Measurements from ENCODE around the gene ALKBH5. TPM values are rescaled to one million over a fixed set of nuclear protein-coding genes. Genes with fewer than 3 reads are reported as not detected.

The ALKBH5 gene
- total RNA-seq, 1 experiment from 2014 or later = 119 TPM

GRCh38 chr17:18252160-18252559 is 68.5 kb downstream of the ALKBH5 start:
- H3K27ac ChIP-seq (ENCODE audit: low read depth, low read length, poor library complexity, severe bottlenecking) = no peak overlapping the region
- ChIA-PET POLR2A (ENCODE audit: low non-redundant PET) (no interaction called here), CTCF (no interaction called here)
- TF ChIP-seq, protein P1, sequence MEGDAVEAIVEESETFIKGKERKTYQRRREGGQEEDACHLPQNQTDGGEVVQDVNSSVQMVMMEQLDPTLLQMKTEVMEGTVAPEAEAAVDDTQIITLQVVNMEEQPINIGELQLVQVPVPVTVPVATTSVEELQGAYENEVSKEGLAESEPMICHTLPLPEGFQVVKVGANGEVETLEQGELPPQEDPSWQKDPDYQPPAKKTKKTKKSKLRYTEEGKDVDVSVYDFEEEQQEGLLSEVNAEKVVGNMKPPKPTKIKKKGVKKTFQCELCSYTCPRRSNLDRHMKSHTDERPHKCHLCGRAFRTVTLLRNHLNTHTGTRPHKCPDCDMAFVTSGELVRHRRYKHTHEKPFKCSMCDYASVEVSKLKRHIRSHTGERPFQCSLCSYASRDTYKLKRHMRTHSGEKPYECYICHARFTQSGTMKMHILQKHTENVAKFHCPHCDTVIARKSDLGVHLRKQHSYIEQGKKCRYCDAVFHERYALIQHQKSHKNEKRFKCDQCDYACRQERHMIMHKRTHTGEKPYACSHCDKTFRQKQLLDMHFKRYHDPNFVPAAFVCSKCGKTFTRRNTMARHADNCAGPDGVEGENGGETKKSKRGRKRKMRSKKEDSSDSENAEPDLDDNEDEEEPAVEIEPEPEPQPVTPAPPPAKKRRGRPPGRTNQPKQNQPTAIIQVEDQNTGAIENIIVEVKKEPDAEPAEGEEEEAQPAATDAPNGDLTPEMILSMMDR (conservative IDR thresholded peaks at IDR 0.05; ENCODE audit: low read depth, low read length) = no peak
- no peak for TF ChIP-seq EZH2 (IDR thresholded peaks at IDR 0.05; ENCODE audit: borderline replicate concordance, low read depth, low read length, poor library complexity, severe bottlenecking)
- H3K27me3 ChIP-seq (replicated peaks; ENCODE audit: insufficient read depth, low read depth, low read length, poor library complexity) = no peaks in the 10 kb centered on the region
- intact Hi-C loops (cut with micrococcal nuclease; ENCODE audit: unreplicated experiment) = no loop called here
- peaks cover 37% of the 10 kb centered on the region for H3K36me3 ChIP-seq (ENCODE audit: insufficient read depth, low read length, poor library complexity, severe bottlenecking)
- H3K4me3 ChIP-seq (ENCODE audit: low read depth, low read length, poor library complexity, severe bottlenecking) = no peak overlapping the region
- BruUV-seq (replicated peaks) = no TSS peak
- no peaks in the 10 kb centered on the region for H3K9me3 ChIP-seq (ENCODE audit: low read depth, low read length, poor library complexity, severe bottlenecking)
- DNase-seq (ENCODE audit: low spot score) = no peak
- H3K4me1 ChIP-seq (ENCODE audit: insufficient read depth, low read length, poor library complexity, severe bottlenecking) = no peaks in the 10 kb centered on the region

GRCh38 chr17:18253187-18253884 is 69.7 kb downstream of the ALKBH5 start:
- DNase-seq (ENCODE audit: low spot score) = no peak
- intact Hi-C loops (cut with micrococcal nuclease; ENCODE audit: unreplicated experiment) = no loop called here
- Histone ChIP-seq H3K36me3 (ENCODE audit: insufficient read depth, low read length, poor library complexity, severe bottlenecking) (peaks cover 37% of the 10 kb centered on the region), H3K9me3 (ENCODE audit: low read depth, low read length, poor library complexity, severe bottlenecking) (no peaks in the 10 kb centered on the region), H3K4me3 (ENCODE audit: low read depth, low read length, poor library complexity, severe bottlenecking) (no peak overlapping the region), H3K4me1 (ENCODE audit: insufficient read depth, low read length, poor library complexity, severe bottlenecking) (no peaks in the 10 kb centered on the region), H3K27ac (ENCODE audit: low read depth, low read length, poor library complexity, severe bottlenecking) (no peak overlapping the region), H3K27me3 (replicated peaks; ENCODE audit: insufficient read depth, low read depth, low read length, poor library complexity) (no peaks in the 10 kb centered on the region)
- no TSS peak for BruUV-seq (replicated peaks)
- TF ChIP-seq, protein P1 (conservative IDR thresholded peaks at IDR 0.05; ENCODE audit: low read depth, low read length) = no peak
- TF ChIP-seq EZH2 (IDR thresholded peaks at IDR 0.05; ENCODE audit: borderline replicate concordance, low read depth, low read length, poor library complexity, severe bottlenecking) = no peak
- ChIA-PET CTCF (no interaction called here), POLR2A (ENCODE audit: low non-redundant PET) (no interaction called here)

GRCh38 chr17:18253947-18254821 is 70.6 kb downstream of the ALKBH5 start:
- Histone ChIP-seq H3K9me3 (ENCODE audit: low read depth, low read length, poor library complexity, severe bottlenecking) (no peaks in the 10 kb centered on the region), H3K4me1 (ENCODE audit: insufficient read depth, low read length, poor library complexity, severe bottlenecking) (peaks cover 4% of the 10 kb centered on the region), H3K36me3 (ENCODE audit: insufficient read depth, low read length, poor library complexity, severe bottlenecking) (peaks cover 29% of the 10 kb centered on the region), H3K4me3 (ENCODE audit: low read depth, low read length, poor library complexity, severe bottlenecking) (no peak overlapping the region), H3K27me3 (replicated peaks; ENCODE audit: insufficient read depth, low read depth, low read length, poor library complexity) (no peaks in the 10 kb centered on the region), H3K27ac (ENCODE audit: low read depth, low read length, poor library complexity, severe bottlenecking) (no peak overlapping the region)
- intact Hi-C loops (cut with micrococcal nuclease; ENCODE audit: unreplicated experiment) = no loop called here
- CTCF ChIA-PET = no interaction called here
- no peak for DNase-seq (ENCODE audit: low spot score)
- POLR2A ChIA-PET (ENCODE audit: low non-redundant PET) = no interaction called here
- no TSS peak for BruUV-seq (replicated peaks)
- TF ChIP-seq, protein P1 (conservative IDR thresholded peaks at IDR 0.05; ENCODE audit: low read depth, low read length) = no peak
- no peak for TF ChIP-seq EZH2 (IDR thresholded peaks at IDR 0.05; ENCODE audit: borderline replicate concordance, low read depth, low read length, poor library complexity, severe bottlenecking)

Data from A673 (cell line).